Thymus (tissue), 11 donors: ENCODE measurements around the gene CXCL17. TPM values are rescaled to one million over a fixed set of nuclear protein-coding genes. Genes with fewer than 3 reads are reported as not detected.

Experiments used
- DNase-seq, 9 donors: peaks; one replicate each; pipeline ENCODE4 v3.0.0-alpha.2; 2013; ENCODE audit warnings: low spot score in 9 of 9, low read depth in 6 of 9, missing footprints in 1 of 9
- H3K27ac ChIP-seq, 2 donors: one replicate each; pipeline ENCODE4 v1.5.1; 2013; ENCODE audit warnings: control low read depth in 1 of 2, low read depth in 1 of 2, low read length in 1 of 2, mild to moderate bottlenecking in 1 of 2, moderate library complexity in 1 of 2
- H3K27me3 ChIP-seq, 2 donors: one replicate each; pipeline ENCODE4 v1.5.1; 2013; ENCODE audit warnings: low read length in 1 of 2; ENCODE audit not compliant: control insufficient read depth in 2 of 2, insufficient read depth in 1 of 2
- H3K36me3 ChIP-seq, 2 donors: one replicate each; pipeline ENCODE4 v1.5.1; 2013; ENCODE audit warnings: low read length in 1 of 2, mild to moderate bottlenecking in 1 of 2, moderate library complexity in 1 of 2; ENCODE audit not compliant: control insufficient read depth in 2 of 2, insufficient read depth in 2 of 2
- H3K4me1 ChIP-seq, 2 donors: one replicate each; pipeline ENCODE4 v1.5.1; 2013; ENCODE audit warnings: low read length in 2 of 2; ENCODE audit not compliant: control insufficient read depth in 2 of 2, insufficient read depth in 2 of 2
- H3K4me3 ChIP-seq, 2 donors: one replicate each; pipeline ENCODE4 v1.5.1; 2013; ENCODE audit warnings: low read length in 2 of 2, control low read depth in 1 of 2, mild to moderate bottlenecking in 1 of 2
- H3K9me3 ChIP-seq, 2 donors: one replicate each; pipeline ENCODE4 v1.5.1; 2013; ENCODE audit warnings: low read length in 1 of 2, mild to moderate bottlenecking in 1 of 2; ENCODE audit not compliant: control insufficient read depth in 2 of 2, insufficient read depth in 1 of 2
- WGBS: extraction: QIAGEN DNeasy Blood & Tissue Kit; methylation state at CpG from one replicate; pipeline ENCODE4 v1.1.7; 2013; 5-methylcytosine and 5-hydroxymethylcytosine counted together
- polyA plus RNA-seq: library from polyadenylated mRNA; stranded (reverse); fragments of 200-250 nt; gene quantifications from one replicate; pipeline ENCODE4 v1.2.3, GENCODE V29; 2013
- total RNA-seq: library from RNA; stranded (reverse); fragments of 120-200 nt; gene quantifications from one replicate; pipeline ENCODE4 v1.2.4, GENCODE V29; 2013
- donor health status: healthy.

CXCL17 gene
- total and polyA plus RNA-seq, 2 donors = 0.14 to 8.4 TPM

- Histone ChIP-seq H3K27me3 (no peaks in the 10 kb centered on the region), H3K9me3 (no peaks in the 10 kb centered on the region), H3K4me3 (no peak overlapping the region), H3K4me1 (no peaks in the 10 kb centered on the region), H3K36me3 (no peaks in the 10 kb centered on the region), H3K27ac (no peak overlapping the region)
- no peak for DNase-seq
- 99% methylated on average over 1 of the region's 1 CpG for WGBS
These were observed 11.3 kb downstream of the CXCL17 start for GRCh38 chr19:42431486-42431885.

DNA sequence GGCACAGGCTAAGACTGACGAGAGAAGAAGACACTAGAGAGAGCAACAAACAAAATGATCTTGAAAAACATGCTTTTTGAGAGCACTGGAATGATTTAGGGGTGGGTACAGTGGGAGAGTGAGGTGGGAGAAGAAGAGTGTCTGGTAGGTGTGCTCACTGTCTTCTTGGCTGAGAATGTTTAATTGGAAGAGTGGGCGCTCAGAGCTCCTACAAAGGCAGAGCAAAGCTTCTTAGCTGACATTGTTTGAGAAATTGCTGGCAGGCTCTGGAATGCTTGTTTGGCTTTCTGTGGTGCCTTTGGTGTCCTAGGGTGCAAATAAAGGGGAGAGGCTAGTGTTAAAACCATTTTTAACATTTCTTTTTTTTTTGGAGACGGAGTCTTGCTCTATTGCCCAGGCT, 14.1 kb downstream of the CXCL17 start:
- Histone ChIP-seq H3K36me3 (no peaks in the 10 kb centered on the region), H3K4me1 (peaks cover 6 to 8% of the 10 kb centered on the region in 2 donors), H3K27me3 (peaks cover 0 to 11% of the 10 kb centered on the region in 2 donors), H3K9me3 (peaks cover 1 to 5% of the 10 kb centered on the region in 2 donors), H3K27ac (no peak overlapping the region), H3K4me3 (no peak overlapping the region)
- no peak for DNase-seq
- 94% methylated on average over 3 of the region's 3 CpGs for WGBS

GRCh38 chr19:42427313-42427712, 15.4 kb downstream of the CXCL17 start, which contains the start of gene LIPE:
LIPE (minus strand) TSS chr19:42427388; CDS start chr19:42427149, 239 bp downstream.
- Histone ChIP-seq H3K27me3 (peaks cover 0 to 14% of the 10 kb centered on the region in 2 donors), H3K36me3 (no peaks in the 10 kb centered on the region), H3K9me3 (peaks cover 1 to 5% of the 10 kb centered on the region in 2 donors), H3K27ac (no peak within 1 kb of the TSS), H3K4me3 (no peak within 1 kb of the TSS), H3K4me1 (peaks cover 10 to 18% of the 10 kb centered on the region in 2 donors)
- WGBS = 96% methylated on average over 4 of the region's 4 CpGs
- no peak for DNase-seq

DNA sequence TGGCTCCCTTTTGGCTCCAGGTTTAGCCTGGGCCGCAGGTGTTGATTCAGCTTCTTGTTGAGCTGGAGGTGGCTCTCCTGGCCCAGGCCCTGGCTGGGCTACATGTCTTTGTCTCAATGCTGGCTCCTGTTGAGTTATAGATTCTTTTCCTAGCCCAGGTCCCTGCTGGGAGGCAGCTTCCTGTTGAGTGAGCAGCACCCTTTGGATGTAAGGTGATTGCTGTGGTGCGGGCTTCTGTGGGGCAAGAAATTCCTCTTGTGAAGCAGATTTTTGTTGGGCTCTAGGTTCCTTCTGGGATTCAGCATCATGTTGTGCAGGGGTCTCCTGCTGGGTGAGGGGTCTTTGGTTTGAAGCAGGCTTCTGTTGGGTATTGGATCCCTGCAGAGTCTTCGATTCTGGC, 16.1 kb downstream of the CXCL17 start:
- WGBS = over 99% methylated on average over 3 of the region's 3 CpGs
- H3K27me3 ChIP-seq = peaks cover 0 to 14% of the 10 kb centered on the region in 2 donors
- H3K36me3 ChIP-seq = no peaks in the 10 kb centered on the region
- DNase-seq = no peak
- peaks cover 1 to 5% of the 10 kb centered on the region in 2 donors for H3K9me3 ChIP-seq
- H3K4me1 ChIP-seq = peaks cover 14 to 25% of the 10 kb centered on the region in 2 donors
- H3K27ac ChIP-seq = no peak overlapping the region
- H3K4me3 ChIP-seq = no peak overlapping the region

DNA sequence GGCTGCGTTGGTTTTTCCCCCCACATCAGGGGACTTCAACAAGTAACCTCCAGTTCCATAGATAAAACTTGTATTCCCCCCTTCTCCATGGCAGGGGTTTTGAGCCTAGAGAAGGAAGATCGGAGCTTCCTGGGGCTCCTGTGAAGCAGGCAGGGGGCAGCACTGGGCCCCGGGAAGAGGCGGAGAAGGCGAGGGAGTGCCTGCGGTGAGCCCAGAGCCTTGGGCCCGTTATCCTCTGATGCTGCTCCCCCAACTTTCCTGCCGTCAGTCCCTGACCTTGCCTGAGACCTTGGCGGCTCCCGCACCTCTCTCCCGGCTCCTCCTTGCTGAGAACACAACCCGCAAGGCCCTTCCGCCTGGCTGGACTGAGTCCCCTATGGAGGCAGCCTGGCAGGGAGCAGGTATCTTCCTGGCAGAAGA, 18.0 kb downstream of the CXCL17 start:
- no peak overlapping the region for H3K27ac ChIP-seq
- no peak for DNase-seq
- WGBS = 84% methylated on average over 13 of the region's 13 CpGs
- H3K4me3 ChIP-seq = no peak overlapping the region
- H3K27me3 ChIP-seq = peaks cover 0 to 14% of the 10 kb centered on the region in 2 donors
- peaks cover 16 to 40% of the 10 kb centered on the region in 2 donors for H3K4me1 ChIP-seq
- peaks cover 1 to 5% of the 10 kb centered on the region in 2 donors for H3K9me3 ChIP-seq
- peaks cover 0 to 3% of the 10 kb centered on the region in 2 donors for H3K36me3 ChIP-seq

- H3K36me3 ChIP-seq = peaks cover 0 to 3% of the 10 kb centered on the region in 2 donors
- H3K4me3 ChIP-seq = peak overlapping the region; percentile 57 to 82
- peaks cover 0 to 14% of the 10 kb centered on the region in 2 donors for H3K27me3 ChIP-seq
- peaks cover 1 to 5% of the 10 kb centered on the region in 2 donors for H3K9me3 ChIP-seq
- 90% methylated on average over 15 of the region's 15 CpGs for WGBS
- H3K27ac ChIP-seq = no peak overlapping the region
- H3K4me1 ChIP-seq = peaks cover 16 to 40% of the 10 kb centered on the region in 2 donors
- DNase-seq = no peak
These were observed 18.4 kb downstream of the CXCL17 start for GRCh38 chr19:42424345-42424707.

DNA sequence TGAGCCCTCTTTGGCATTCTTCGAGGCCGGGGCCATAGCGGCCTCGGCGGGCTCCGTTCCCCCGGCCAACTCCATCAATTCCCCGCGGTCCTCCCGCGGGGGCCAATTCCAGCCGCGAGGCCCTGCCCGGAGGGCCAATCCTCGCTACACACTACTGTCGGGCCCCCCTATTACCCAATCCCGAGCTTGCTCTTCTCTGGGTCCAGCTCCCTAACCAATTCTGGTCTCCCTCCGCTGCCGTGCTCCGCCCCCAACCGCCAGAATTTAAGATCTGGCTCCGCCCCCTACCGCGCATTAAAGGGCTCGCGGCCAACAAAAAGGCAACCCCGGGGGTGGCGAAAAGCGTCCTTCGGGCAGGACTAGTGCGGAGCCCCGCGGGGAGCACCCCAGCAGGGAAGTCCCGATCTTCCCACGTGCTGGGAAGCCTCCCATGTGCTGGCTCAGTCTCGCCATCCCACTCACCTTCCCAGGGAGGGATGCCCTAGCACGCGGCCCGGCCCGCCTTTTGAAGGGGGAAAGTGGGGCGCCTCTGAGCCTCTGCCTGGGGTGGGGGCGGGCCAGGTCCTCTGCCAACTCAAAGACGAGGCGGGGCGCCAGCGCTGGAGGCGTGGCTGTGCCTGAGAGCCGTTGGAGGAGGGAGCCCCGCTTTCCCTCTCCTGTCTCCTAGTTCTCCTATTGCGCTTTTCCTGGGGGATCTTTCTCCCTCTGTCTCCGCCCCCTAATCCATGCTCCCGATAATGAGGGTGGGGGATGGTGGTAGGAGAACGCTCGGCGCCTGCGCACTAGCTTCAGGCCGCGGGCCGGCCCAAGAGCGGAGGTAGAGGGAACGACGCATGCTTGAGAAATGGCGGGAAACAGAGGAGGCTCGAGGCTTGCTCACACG, 19.0 kb downstream of the CXCL17 start:
- Histone ChIP-seq H3K4me1 (peaks cover 16 to 40% of the 10 kb centered on the region in 2 donors), H3K4me3 (peak overlapping the region; percentile 57 to 82), H3K36me3 (peaks cover 0 to 3% of the 10 kb centered on the region in 2 donors), H3K9me3 (peaks cover 1 to 5% of the 10 kb centered on the region in 2 donors), H3K27ac (peak overlapping the region; percentile 74 to 78), H3K27me3 (peaks cover 0 to 14% of the 10 kb centered on the region in 2 donors)
- WGBS = 5% methylated on average over 65 of the region's 65 CpGs
- DNase-seq = peak; percentile 85 to 98 (median 92)

GRCh38 chr19:42422901-42423461, 19.8 kb downstream of the CXCL17 start:
- Histone ChIP-seq H3K27me3 (peaks cover 0 to 14% of the 10 kb centered on the region in 2 donors), H3K36me3 (peaks cover 5 to 6% of the 10 kb centered on the region in 2 donors), H3K4me3 (peak overlapping the region; percentile 57 to 82), H3K27ac (peak overlapping the region; percentile 74 to 78), H3K9me3 (peaks cover 1 to 5% of the 10 kb centered on the region in 2 donors), H3K4me1 (peaks cover 16 to 40% of the 10 kb centered on the region in 2 donors)
- WGBS = under 1% methylated on average over 38 of the region's 38 CpGs
- peak in 6 of 9 donors; percentile 32 to 81 (median 52) for DNase-seq
